SK-N-SH (cell line): ENCODE results near the gene CDH23. TPM values are rescaled to one million over a fixed set of nuclear protein-coding genes. Genes with fewer than 3 reads are reported as not detected.

ENCODE experiments used
- CTCF ChIA-PET: fragments of 300-600, 350-600 bp; formaldehyde crosslinking; extraction: SDS; loops from one replicate; lab custom pipeline; 2021; lab: Yijun Ruan, JAX
- POLR2A ChIA-PET: fragments of 350-600 bp; sonication (Branson Sonifier 250); formaldehyde crosslinking; extraction: SDS; loops from one replicate; lab custom pipeline; 2020; ENCODE audit warnings: antibody characterized with exemption, inconsistent platforms; lab: Yijun Ruan, JAX
- DNase-seq: peaks from one replicate; pipeline ENCODE4 v3.0.0; 2012
- H2AFZ ChIP-seq: fragments of 200-600 bp; sonication (generic); 2 replicates; pipeline ENCODE4 v1.8.1; 2016; ENCODE audit warnings: antibody characterized with exemption, mild to moderate bottlenecking, low read depth
- H3F3A ChIP-seq: fragments of 200-600 bp; sonication (generic); replicated peaks from 2 replicates; pipeline ENCODE3; 2016; ENCODE audit warnings: antibody characterized with exemption, mild to moderate bottlenecking; ENCODE audit not compliant: insufficient read depth
- H3K27ac ChIP-seq, 2 experiments: fragments of 200-500 bp in 1 of 2; fragments of 200-600 bp in 1 of 2; sonication (Bioruptor generic) in 1 of 2; sonication (generic), shearing (Covaris generic) in 1 of 2; 2 replicates each; pipeline versions ENCODE4 v1.5.1 to v1.6.1; 2014 to 2016; ENCODE audit warnings: low read depth in 2 of 2, inconsistent platforms in 1 of 2, low read length in 1 of 2, mild to moderate bottlenecking in 1 of 2, mixed read lengths in 1 of 2
- H3K27me3 ChIP-seq: fragments of 200-600 bp; sonication (generic), shearing (Covaris generic); 2 replicates; pipeline ENCODE4 v1.6.1; 2016; ENCODE audit warnings: mixed run types; ENCODE audit not compliant: insufficient read depth
- H3K36me3 ChIP-seq, 2 experiments: fragments of 200-500 bp in 1 of 2; fragments of 200-600 bp in 1 of 2; sonication (Bioruptor generic) in 1 of 2; sonication (generic) in 1 of 2; replicated peaks in 1 of 2; 2 replicates each; pipeline versions ENCODE3 to v1.5.1; 2014 to 2016; ENCODE audit warnings: low read length in 1 of 2, mild to moderate bottlenecking in 1 of 2; ENCODE audit not compliant: insufficient read depth in 2 of 2, control insufficient read depth in 1 of 2
- H3K4me1 ChIP-seq, 2 experiments: fragments of 200-500 bp in 1 of 2; fragments of 200-600 bp in 1 of 2; sonication (Bioruptor generic) in 1 of 2; sonication (generic), shearing (Covaris generic) in 1 of 2; 2 replicates each; pipeline versions ENCODE4 v1.5.1 to v1.6.1; 2014 to 2016; ENCODE audit warnings: low read depth in 1 of 2, low read length in 1 of 2, mixed run types in 1 of 2; ENCODE audit not compliant: insufficient read depth in 2 of 2, control insufficient read depth in 1 of 2
- H3K4me2 ChIP-seq: fragments of 200-600 bp; sonication (generic), shearing (Covaris generic); 2 replicates; pipeline ENCODE4 v1.6.1; 2017; ENCODE audit warnings: mixed run types
- H3K4me3 ChIP-seq, 2 experiments: fragments of 200-500 bp in 1 of 2; fragments of 200-600 bp in 1 of 2; sonication (Bioruptor generic) in 1 of 2; sonication (generic), shearing (Covaris generic) in 1 of 2; 2 replicates each; pipeline versions ENCODE4 v1.5.1 to v1.8.1; 2014 to 2016; ENCODE audit warnings: low read depth in 2 of 2, inconsistent platforms in 1 of 2, low read length in 1 of 2, mild to moderate bottlenecking in 1 of 2, mixed read lengths in 1 of 2, moderate library complexity in 1 of 2
- H3K79me2 ChIP-seq: fragments of 200-600 bp; sonication (generic); 2 replicates; pipeline ENCODE4 v1.8.1; 2017; ENCODE audit warnings: mild to moderate bottlenecking; ENCODE audit not compliant: insufficient read depth
- H3K9ac ChIP-seq: fragments of 200-600 bp; sonication (generic); 2 replicates; pipeline ENCODE4 v1.6.1; 2017; ENCODE audit warnings: mixed run types
- H3K9me2 ChIP-seq: fragments of 200-600 bp; sonication (generic); 2 replicates; pipeline ENCODE4 v1.6.1; 2017; ENCODE audit warnings: mixed run types
- H3K9me3 ChIP-seq: fragments of 200-600 bp; sonication (generic); 2 replicates; pipeline ENCODE4 v1.6.1; 2017; ENCODE audit warnings: mixed run types, mild to moderate bottlenecking, moderate library complexity
- H4K20me1 ChIP-seq: fragments of 200-600 bp; sonication (generic); 2 replicates; pipeline ENCODE4 v1.6.1; 2017; ENCODE audit warnings: mild to moderate bottlenecking, mixed run types; ENCODE audit not compliant: insufficient read depth
- CHD2 ChIP-seq: fragments of 150-350 bp; IDR thresholded peaks from 2 replicates; pipeline ENCODE4 v1.6.1; 2018; ENCODE audit warnings: low read length; ENCODE audit not compliant: partially characterized antibody
- EP300 ChIP-seq, 2 experiments: IDR thresholded peaks; 2 replicates each; pipeline versions ENCODE4 v1.4.0 to v1.6.1; 2012; ENCODE audit warnings: borderline replicate concordance in 1 of 2, low read depth in 1 of 2, low read length in 1 of 2
- GABPA ChIP-seq: IDR thresholded peaks from 2 replicates; pipeline ENCODE4 v1.4.0; 2012; ENCODE audit warnings: low read depth, mild to moderate bottlenecking
- GATA2 ChIP-seq: sonication (generic); formaldehyde crosslinking; IDR thresholded peaks from 2 replicates; pipeline ENCODE4 v1.5.0; 2020; ENCODE audit warnings: mild to moderate bottlenecking, missing genetic modification reagents
- JUND ChIP-seq: IDR thresholded peaks from 2 replicates; pipeline ENCODE4 v1.4.0; 2012
- POLR2AphosphoS5 ChIP-seq: IDR thresholded peaks from 2 replicates; pipeline ENCODE4 v1.6.1; 2012; ENCODE audit warnings: low read depth, low read length
- RCOR1 ChIP-seq: fragments of 150-350 bp; IDR thresholded peaks from 2 replicates; pipeline ENCODE4 v1.6.1; 2017; ENCODE audit warnings: antibody characterized with exemption, low read length
- REST ChIP-seq: IDR thresholded peaks from 2 replicates; pipeline ENCODE4 v1.6.1; 2012; ENCODE audit warnings: mild to moderate bottlenecking, low read depth, low read length, moderate library complexity
- RFX5 ChIP-seq: IDR thresholded peaks from 2 replicates; pipeline ENCODE4 v1.6.1; 2012; ENCODE audit warnings: mild to moderate bottlenecking, improper control_type of control experiment, low read length
- SIN3A ChIP-seq: IDR thresholded peaks from 2 replicates; pipeline ENCODE4 v1.6.1; 2012; ENCODE audit warnings: low read depth, mild to moderate bottlenecking, low read length, moderate library complexity, borderline replicate concordance
- SMC3 ChIP-seq: IDR thresholded peaks from 2 replicates; pipeline ENCODE4 v1.6.1; 2012; ENCODE audit warnings: low read depth, low read length, improper control_type of control experiment
- TCF12 ChIP-seq: IDR thresholded peaks from 2 replicates; pipeline ENCODE4 v1.4.0; 2012
- TEAD4 ChIP-seq: IDR thresholded peaks from 2 replicates; pipeline ENCODE4 v1.4.0; 2012; ENCODE audit warnings: mild to moderate bottlenecking, borderline replicate concordance; ENCODE audit not compliant: insufficient read depth
- USF1 ChIP-seq: IDR thresholded peaks from 2 replicates; pipeline ENCODE4 v1.4.0; 2012; ENCODE audit warnings: low read depth, borderline replicate concordance
- USF2 ChIP-seq: fragments of 150-350 bp; IDR thresholded peaks from 2 replicates; pipeline ENCODE4 v1.6.1; 2017; ENCODE audit warnings: antibody characterized with exemption, low read length, low read depth, borderline replicate concordance
- ZBTB33 ChIP-seq: IDR thresholded peaks from 2 replicates; pipeline ENCODE4 v1.4.0; 2012; ENCODE audit warnings: low read depth, borderline replicate concordance
- WGBS: methylation state at CpG from one replicate; pipeline ENCODE4 v1.1.6; 2017; ENCODE audit warnings: low lambda C conversion rate; 5-methylcytosine and 5-hydroxymethylcytosine counted together
- polyA plus RNA-seq, 3 experiments: library from polyadenylated mRNA; depleted of rRNA; stranded (reverse); fragments of >200 nt; gene quantifications; 2 replicates each; pipeline ENCODE4 v1.2.3, GENCODE V29; 2012

The CDH23 gene
- polyA plus RNA-seq, 1 of the 3 experiments (the other 2 are of a cell fraction): 0.03 TPM

GRCh38 chr10:71658467-71658745 is 261.7 kb downstream of the CDH23 start:
- H3K4me1 ChIP-seq: peaks cover 0 to 18% of the 10 kb centered on the region in 2 experiments; a peak in 1 of 4 replicates
- POLR2A ChIA-PET: no interaction called here
- no peak for DNase-seq
- H3K9ac ChIP-seq: no peak overlapping the region
- H3F3A ChIP-seq: no peaks in the 10 kb centered on the region
- H3K4me2 ChIP-seq: no peak overlapping the region
- H3K36me3 ChIP-seq: no peaks in the 10 kb centered on the region
- peaks cover 11% of the 10 kb centered on the region; the same call in 1 of the 2 replicates for H3K27me3 ChIP-seq
- no peak overlapping the region for H3K27ac ChIP-seq
- H2AFZ ChIP-seq: no peak overlapping the region
- CTCF ChIA-PET: interaction anchor here (1.0 to 4.3 kb wide), 5 partner anchors 10 to 264 kb away, joined by 3 to 24 read pairs (median 19); no protein-coding TSS in a partner anchor
- TF ChIP-seq USF1: no peak
- H3K79me2 ChIP-seq: no peaks in the 10 kb centered on the region
- 69% methylated on average over 5 of the region's 8 CpGs for WGBS
- H3K9me2 ChIP-seq: no peaks in the 10 kb centered on the region
- H4K20me1 ChIP-seq: no peaks in the 10 kb centered on the region
- H3K9me3 ChIP-seq: no peaks in the 10 kb centered on the region
- no peak overlapping the region for H3K4me3 ChIP-seq

- Histone ChIP-seq H3F3A (no peaks in the 10 kb centered on the region), H3K9ac (no peak overlapping the region), H3K27ac (peak overlapping the region in 1 of 2 experiments; percentile 22; a peak in 1 of 4 replicates), H3K4me1 (peaks cover 0 to 18% of the 10 kb centered on the region in 2 experiments; a peak in 1 of 4 replicates), H3K9me2 (no peaks in the 10 kb centered on the region), H2AFZ (no peak overlapping the region), H3K9me3 (no peaks in the 10 kb centered on the region), H3K36me3 (no peaks in the 10 kb centered on the region), H3K4me3 (no peak overlapping the region), H3K4me2 (no peak overlapping the region), H4K20me1 (no peaks in the 10 kb centered on the region), H3K27me3 (peaks cover 12% of the 10 kb centered on the region; the same call in 1 of the 2 replicates), H3K79me2 (no peaks in the 10 kb centered on the region)
- POLR2A ChIA-PET: no interaction called here
- TF ChIP-seq TCF12 (no peak), SMC3 (no peak), JUND (no peak), GABPA (no peak), RCOR1 (no peak), GATA2 (CRISPR knock-in tag) (peak; percentile 48), TEAD4 (no peak), EP300 (IDR thresholded peaks at IDR 0.05; ENCODE audit: borderline replicate concordance in 1 of 2, low read depth in 1 of 2, low read length in 1 of 2) (peak in 1 of 2 experiments; percentile 64; a peak in 1 of 4 replicates), POLR2AphosphoS5 (no peak), REST (no peak), ZBTB33 (no peak), RFX5 (no peak), CHD2 (no peak), USF2 (no peak), SIN3A (no peak)
- DNase-seq: peak; percentile 61
- CTCF ChIA-PET: interaction anchor here (0.6 to 4.3 kb wide), 8 partner anchors 11 to 334 kb away, joined by 3 to 24 read pairs (median 4); partner anchors contain the start of gene VSIR
- WGBS: 34% methylated on average over 4 of the region's 5 CpGs
Measured at GRCh38 chr10:71659111-71659634, 262.5 kb downstream of the CDH23 start.
